HG03103 (cell line): Measurements from ENCODE around the gene TMEM156.
A peak's percentile ranks its signal among the peaks of the same experiment; 100 is the strongest.
"Not testable (repeated sequence)": the region's sequence is repeated elsewhere in the genome, so short reads cannot be mapped to it uniquely, and the experiment has no call there.

Source experiments
- ATAC-seq: cut with Tn5 transposase; IDR thresholded peaks from one replicate; pipeline ENCODE4 v1.9.1; 2021; ENCODE audit warnings: low read depth; ENCODE audit not compliant: unreplicated experiment

Gene TMEM156

GRCh38 chr4:39043861-39044363, 11.7 kb upstream of the TMEM156 start:
- no peak for ATAC-seq

GRCh38 chr4:39043058-39043860, 11.1 kb upstream of the TMEM156 start:
- no peak for ATAC-seq

DNA sequence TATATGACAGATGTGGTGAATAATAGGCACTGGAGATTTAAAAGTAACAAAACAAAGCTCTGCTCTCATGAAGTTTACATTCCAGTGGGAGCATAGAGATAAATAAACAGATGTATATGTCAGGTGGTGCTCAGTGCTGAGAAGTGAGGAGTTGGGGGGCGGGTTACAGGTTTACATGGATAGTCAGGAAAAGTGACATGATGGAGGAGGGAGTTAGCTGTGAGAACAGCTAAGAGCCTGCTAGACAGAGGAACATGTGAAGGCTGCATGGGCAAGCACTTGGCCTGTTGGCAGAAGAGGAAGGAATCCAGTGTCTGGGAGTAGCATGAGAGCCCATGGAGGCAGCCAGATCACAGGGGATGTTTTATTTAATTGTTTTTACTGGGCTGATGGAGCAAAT, 10.2 kb upstream of the TMEM156 start:
- no peak for ATAC-seq

GRCh38 chr4:39039108-39039507, 6.9 kb upstream of the TMEM156 start:
- ATAC-seq = no peak

GRCh38 chr4:39037941-39038340, 5.7 kb upstream of the TMEM156 start:
- no peak for ATAC-seq

DNA sequence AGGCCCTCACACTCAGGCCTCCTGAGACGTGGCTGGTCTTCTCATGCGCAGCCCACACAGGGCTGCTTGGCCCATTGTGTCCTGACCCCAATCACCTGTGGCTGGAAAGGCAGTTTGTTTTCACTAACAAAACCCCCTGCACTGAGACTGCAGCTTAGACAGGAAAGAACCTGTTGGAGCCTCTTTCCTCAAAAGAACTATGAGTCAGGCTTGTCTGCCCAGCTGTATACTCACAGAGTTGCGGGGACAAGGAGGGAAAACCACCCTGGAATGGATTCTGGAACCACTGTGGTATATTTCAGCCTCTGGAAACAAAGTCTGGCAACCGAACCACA, 5.2 kb upstream of the TMEM156 start:
- no peak for ATAC-seq

DNA sequence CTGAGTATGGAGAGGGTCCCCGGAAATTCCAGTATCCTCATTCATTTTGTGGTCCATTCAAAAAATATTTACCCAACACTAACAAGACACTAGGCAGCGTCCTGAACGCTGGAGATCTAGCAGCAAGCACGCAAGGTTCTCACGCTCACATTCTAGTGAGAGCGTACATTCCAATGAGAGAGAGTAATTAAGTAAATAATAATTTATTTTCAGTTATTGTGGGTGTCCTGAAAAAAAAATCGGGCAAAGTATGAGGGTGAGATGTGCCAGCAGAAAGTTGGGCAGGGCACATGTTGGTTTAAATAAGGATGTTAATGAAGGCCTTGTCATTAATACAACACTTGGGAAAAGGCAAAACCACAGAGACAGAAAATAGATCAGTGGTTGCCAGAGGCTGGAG, 4.0 kb upstream of the TMEM156 start:
- ATAC-seq = no peak

- not testable (repeated sequence) for ATAC-seq
Observed at GRCh38 chr4:39031590-39032020, 604 bp downstream of the TMEM156 start.

GRCh38 chr4:39030725-39031124, 1.5 kb downstream of the TMEM156 start:
- peak; percentile 9 for ATAC-seq

GRCh38 chr4:39029752-39030694, 2.2 kb downstream of the TMEM156 start:
- ATAC-seq = peak; percentile 44

- ATAC-seq = no peak
Observed at GRCh38 chr4:39026096-39026495, 6.1 kb downstream of the TMEM156 start.

- no peak for ATAC-seq
Observed at GRCh38 chr4:39025552-39026085, 6.6 kb downstream of the TMEM156 start.

DNA sequence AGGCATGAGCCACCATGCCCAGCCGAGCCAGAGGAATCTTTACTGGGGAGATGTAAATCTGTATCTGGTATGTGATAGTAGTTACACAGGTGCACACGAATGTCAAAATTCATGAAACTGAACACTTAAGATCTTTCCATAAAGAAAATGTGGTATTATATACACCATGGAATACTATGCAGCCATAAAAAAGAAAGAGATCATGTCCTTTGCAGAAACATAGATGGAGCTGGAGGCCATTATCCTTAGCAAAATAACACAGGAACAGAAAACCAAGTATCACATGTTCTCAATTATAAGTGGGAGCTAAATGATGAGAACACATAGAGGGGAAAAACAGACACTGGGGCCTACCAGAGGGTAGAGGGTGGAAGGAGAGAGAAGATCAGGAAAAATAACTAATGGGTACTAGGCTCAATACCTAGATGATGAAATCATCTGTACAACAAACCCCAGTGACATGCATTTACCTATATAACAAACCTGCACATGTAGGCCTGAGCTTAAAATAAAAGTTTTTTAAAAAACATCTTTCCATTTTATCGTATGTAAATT, 7.8 kb downstream of the TMEM156 start:
- no peak for ATAC-seq

DNA sequence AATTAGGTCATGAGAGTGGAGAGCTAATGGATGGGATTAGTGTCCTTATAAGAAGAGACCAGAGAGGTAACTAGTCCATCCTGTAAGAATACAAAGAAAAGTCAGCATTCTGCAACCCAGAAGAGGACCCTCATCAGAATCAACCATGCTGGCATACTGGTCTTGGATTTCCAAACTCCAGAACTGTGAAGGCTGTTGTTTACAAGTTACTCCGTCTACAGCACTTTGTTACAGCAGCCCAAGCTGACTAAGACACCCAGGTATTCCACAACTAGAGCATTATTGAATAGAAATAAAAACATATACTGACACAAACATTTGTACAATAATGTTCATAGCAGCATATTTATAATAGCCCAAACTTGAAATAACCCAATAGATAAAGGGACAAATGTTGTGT, 9.2 kb downstream of the TMEM156 start:
- ATAC-seq = no peak

DNA sequence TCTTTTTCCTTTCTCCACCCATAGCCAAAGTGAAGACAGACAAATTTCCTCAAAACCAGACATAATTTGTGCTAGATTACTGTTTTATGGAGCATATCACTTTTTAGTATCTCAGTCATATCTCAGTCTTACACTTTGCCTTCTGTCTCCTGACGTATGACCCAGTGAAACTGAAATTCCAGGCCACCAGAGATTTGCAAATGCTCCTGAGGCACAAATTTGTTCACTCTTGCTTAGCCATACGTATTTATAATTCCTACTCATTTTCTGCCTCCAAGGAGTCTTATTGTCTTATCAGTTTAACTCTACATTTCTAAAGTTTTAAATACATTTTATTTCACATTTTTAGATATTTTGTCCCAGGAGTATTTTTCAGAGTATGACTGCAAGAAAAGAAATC, 10.0 kb downstream of the TMEM156 start:
- ATAC-seq = no peak

- no peak for ATAC-seq
Observed at GRCh38 chr4:39021631-39022030, 10.6 kb downstream of the TMEM156 start.

- ATAC-seq = no peak
Observed at GRCh38 chr4:39020130-39020529, 12.1 kb downstream of the TMEM156 start.

DNA sequence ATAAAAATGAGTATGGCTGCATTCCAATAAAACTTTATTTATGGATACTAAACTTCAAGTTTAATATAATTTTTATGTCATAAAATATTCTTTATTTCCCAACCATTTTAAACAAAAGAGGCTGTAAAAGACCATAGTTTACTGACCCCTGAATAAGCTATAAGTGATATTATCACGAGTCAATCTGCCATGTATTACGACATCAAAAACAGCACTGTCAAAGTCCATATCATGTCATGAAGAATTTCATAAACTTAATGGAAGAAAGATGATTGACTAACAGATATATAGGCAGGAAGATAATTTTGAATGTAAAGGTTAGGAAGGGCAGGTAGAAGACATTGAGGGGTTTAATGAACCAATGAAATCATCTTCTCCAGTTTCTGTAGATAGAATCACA, 18.2 kb downstream of the TMEM156 start:
- no peak for ATAC-seq

DNA sequence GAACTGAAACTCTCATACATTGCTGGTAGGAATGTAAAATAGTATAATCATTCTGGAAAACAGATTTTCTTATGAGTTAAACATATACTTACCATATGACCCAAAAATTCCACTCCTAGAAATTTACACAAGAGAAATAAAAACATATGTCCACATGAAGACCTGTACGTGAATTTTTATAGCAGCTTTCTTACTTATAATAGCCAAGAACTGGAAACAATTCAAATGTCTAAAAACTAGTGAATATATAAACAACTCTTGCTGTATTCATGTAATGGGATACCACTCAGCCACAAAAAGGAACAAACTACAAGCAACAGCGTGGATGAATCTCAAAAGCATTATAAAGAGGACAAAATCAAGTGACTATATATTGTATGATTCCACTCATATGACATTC, 27.5 kb downstream of the TMEM156 start:
- ATAC-seq = no peak

- ATAC-seq = not testable (repeated sequence)
Observed at GRCh38 chr4:39002058-39002457, 30.2 kb downstream of the TMEM156 start.

DNA sequence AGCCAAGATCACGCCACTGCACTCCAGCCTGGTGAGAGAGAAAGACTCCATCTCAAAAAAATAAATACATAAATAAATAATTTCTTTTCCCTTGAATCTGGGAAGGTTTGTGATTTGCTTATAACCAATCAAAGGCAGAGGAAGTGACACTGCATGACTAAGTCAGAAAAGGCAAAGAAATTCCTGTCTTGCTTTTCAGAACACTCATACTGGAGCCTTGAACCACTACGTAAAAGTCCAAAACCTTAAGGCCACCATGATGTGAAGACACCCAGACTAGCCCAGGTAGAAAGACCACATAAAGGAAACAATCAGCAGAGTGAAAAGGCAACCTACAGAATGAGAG, 36.6 kb downstream of the TMEM156 start:
- ATAC-seq = no peak
